ENCODE measurements around the gene RAB44. TPM values are rescaled to one million over a fixed set of nuclear protein-coding genes. Genes with fewer than 3 reads are reported as not detected.
"Not testable (repeated sequence)": the region's sequence is repeated elsewhere in the genome, so short reads cannot be mapped to it uniquely, and the experiment has no call there.

RAB44 gene
- polyA plus RNA-seq, 1 of the 3 experiments (the other 2 are of a cell fraction): 0.12 TPM

DNA sequence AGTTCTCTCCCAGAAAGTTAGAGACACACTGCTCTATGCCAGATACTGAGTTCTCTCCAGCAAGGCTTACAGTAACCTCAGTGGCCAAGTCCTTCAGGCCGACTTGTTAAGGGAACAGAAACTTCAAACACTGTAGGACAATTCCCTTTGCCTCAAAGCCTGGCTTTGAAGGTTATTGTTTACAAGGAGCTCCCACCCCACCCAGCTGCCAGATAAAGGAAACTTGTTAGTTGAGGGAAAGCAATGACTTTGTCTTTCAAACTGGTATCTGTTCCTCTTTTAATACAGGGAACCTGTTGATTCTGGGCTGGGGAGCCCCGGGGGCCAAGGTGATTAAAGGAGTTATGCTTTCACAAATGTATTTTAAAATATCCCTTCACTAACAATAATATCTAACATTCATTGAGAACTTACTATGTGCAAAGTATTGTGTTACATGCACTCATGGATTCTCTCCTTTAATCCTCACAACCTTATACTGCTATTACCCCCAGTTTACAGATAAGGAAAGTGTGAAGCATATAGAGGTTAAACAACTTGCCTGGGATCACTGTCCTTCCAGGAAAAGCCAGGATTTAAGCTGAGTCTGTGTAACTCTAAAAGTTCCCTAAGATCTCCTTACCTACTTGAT, 46.7 kb upstream of the RAB44 start:
- Histone ChIP-seq H3K4me1 (ENCODE audit: control insufficient read depth in 1 of 2, insufficient read depth in 2 of 2, low read depth in 1 of 2, low read length in 1 of 2) (peaks cover 15 to 16% of the 10 kb centered on the region in 2 experiments; a peak in 2 of 4 replicates), H3F3A (replicated peaks; ENCODE audit: insufficient read depth) (no peaks in the 10 kb centered on the region), H3K27ac (ENCODE audit: low read depth in 2 of 2, low read length in 1 of 2) (no peak overlapping the region), H3K9me3 (no peaks in the 10 kb centered on the region), H3K4me3 (ENCODE audit: low read depth in 2 of 2, low read length in 1 of 2) (no peak overlapping the region), H3K79me2 (ENCODE audit: insufficient read depth) (no peaks in the 10 kb centered on the region), H3K9ac (no peak overlapping the region), H2AFZ (ENCODE audit: low read depth) (no peak overlapping the region), H3K4me2 (no peak overlapping the region), H3K36me3 (replicated peaks in 1 of 2; ENCODE audit: control insufficient read depth in 1 of 2, insufficient read depth in 2 of 2, low read length in 1 of 2) (no peaks in the 10 kb centered on the region), H3K9me2 (no peaks in the 10 kb centered on the region), H3K27me3 (ENCODE audit: insufficient read depth) (peaks cover 5% of the 10 kb centered on the region; the same call in 1 of the 2 replicates), H4K20me1 (ENCODE audit: insufficient read depth) (no peaks in the 10 kb centered on the region)
- CTCF ChIA-PET: no interaction called here
- no peak for DNase-seq
- 56% methylated on average over 2 of the region's 2 CpGs for WGBS (ENCODE audit: low lambda C conversion rate)
- TF ChIP-seq RAD21 (IDR thresholded peaks at IDR 0.05; ENCODE audit: low read length) (no peak), PBX3 (IDR thresholded peaks at IDR 0.05) (no peak), RFX5 (IDR thresholded peaks at IDR 0.05; ENCODE audit: low read length) (no peak), NRF1 (IDR thresholded peaks at IDR 0.05; ENCODE audit: low read depth, low read length) (no peak)
- POLR2A ChIA-PET: no interaction called here

DNA sequence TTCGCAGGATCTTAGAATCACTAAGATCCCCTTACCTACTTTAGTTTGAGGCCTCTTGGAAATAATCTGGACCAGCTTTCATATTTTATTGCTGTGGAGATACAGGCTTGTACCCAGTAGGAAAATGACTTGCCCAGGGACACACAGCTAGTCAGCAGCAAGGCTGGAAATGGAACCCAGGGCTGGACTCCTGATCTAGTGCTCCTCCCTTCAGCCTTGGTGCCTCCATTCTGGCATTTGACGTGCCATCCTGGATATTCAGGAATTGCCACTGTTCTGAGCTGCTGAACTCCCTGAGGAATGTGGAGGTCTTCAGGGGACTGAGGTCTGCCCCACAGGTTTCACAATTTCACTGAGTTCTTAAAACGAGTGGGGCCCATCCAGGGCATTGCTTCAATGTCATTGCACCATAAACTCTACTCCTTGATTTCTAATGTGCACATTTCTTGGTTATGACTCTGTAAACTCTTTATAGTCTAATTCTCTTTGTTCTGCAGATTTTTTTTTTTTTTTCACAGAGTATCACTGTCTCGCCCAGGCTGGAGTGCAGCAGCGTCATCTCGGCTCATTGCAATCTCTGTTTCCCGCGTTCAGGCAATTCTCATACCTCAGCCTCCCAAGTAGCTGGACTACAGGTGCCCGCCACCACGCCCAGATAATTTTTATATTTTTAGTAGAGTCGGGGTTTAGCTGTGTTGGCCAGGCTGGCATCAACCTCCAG, 45.8 kb upstream of the RAB44 start:
- H3K4me3 ChIP-seq (ENCODE audit: low read depth in 2 of 2, low read length in 1 of 2): no peak overlapping the region
- no peaks in the 10 kb centered on the region for H3K9me2 ChIP-seq
- H3K36me3 ChIP-seq (replicated peaks in 1 of 2; ENCODE audit: control insufficient read depth in 1 of 2, insufficient read depth in 2 of 2, low read length in 1 of 2): no peaks in the 10 kb centered on the region
- H3K27ac ChIP-seq (ENCODE audit: low read depth in 2 of 2, low read length in 1 of 2): no peak overlapping the region
- no peak overlapping the region for H3K9ac ChIP-seq
- no peak for DNase-seq
- no peak overlapping the region for H3K4me2 ChIP-seq
- 88% methylated on average over 11 of the region's 11 CpGs for WGBS (ENCODE audit: low lambda C conversion rate)
- ChIA-PET POLR2A (no interaction called here), CTCF (interaction anchor here (0.8 kb wide), 1 partner anchor 28 kb away, joined by 3 read pairs; no protein-coding TSS in a partner anchor)
- H4K20me1 ChIP-seq (ENCODE audit: insufficient read depth): no peaks in the 10 kb centered on the region
- no peaks in the 10 kb centered on the region for H3F3A ChIP-seq (replicated peaks; ENCODE audit: insufficient read depth)
- no peaks in the 10 kb centered on the region for H3K9me3 ChIP-seq
- TF ChIP-seq CHD2 (IDR thresholded peaks at IDR 0.05; ENCODE audit: low read length, partially characterized antibody) (no peak), USF2 (IDR thresholded peaks at IDR 0.05; ENCODE audit: borderline replicate concordance, low read depth, low read length) (no peak), ELF1 (IDR thresholded peaks at IDR 0.05) (no peak), NFIC (IDR thresholded peaks at IDR 0.05; ENCODE audit: borderline replicate concordance) (no peak), YY1 (IDR thresholded peaks at IDR 0.05; ENCODE audit: low read depth) (no peak), FOXM1 (IDR thresholded peaks at IDR 0.05; ENCODE audit: low read depth) (no peak), RAD21 (IDR thresholded peaks at IDR 0.05; ENCODE audit: low read length) (no peak), PBX3 (IDR thresholded peaks at IDR 0.05) (no peak), RXRA (IDR thresholded peaks at IDR 0.05; ENCODE audit: borderline replicate concordance, low read depth) (no peak)
- TF ChIP-seq, protein P1, sequence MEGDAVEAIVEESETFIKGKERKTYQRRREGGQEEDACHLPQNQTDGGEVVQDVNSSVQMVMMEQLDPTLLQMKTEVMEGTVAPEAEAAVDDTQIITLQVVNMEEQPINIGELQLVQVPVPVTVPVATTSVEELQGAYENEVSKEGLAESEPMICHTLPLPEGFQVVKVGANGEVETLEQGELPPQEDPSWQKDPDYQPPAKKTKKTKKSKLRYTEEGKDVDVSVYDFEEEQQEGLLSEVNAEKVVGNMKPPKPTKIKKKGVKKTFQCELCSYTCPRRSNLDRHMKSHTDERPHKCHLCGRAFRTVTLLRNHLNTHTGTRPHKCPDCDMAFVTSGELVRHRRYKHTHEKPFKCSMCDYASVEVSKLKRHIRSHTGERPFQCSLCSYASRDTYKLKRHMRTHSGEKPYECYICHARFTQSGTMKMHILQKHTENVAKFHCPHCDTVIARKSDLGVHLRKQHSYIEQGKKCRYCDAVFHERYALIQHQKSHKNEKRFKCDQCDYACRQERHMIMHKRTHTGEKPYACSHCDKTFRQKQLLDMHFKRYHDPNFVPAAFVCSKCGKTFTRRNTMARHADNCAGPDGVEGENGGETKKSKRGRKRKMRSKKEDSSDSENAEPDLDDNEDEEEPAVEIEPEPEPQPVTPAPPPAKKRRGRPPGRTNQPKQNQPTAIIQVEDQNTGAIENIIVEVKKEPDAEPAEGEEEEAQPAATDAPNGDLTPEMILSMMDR (IDR thresholded peaks at IDR 0.05): no peak
- TF ChIP-seq, protein P2, sequence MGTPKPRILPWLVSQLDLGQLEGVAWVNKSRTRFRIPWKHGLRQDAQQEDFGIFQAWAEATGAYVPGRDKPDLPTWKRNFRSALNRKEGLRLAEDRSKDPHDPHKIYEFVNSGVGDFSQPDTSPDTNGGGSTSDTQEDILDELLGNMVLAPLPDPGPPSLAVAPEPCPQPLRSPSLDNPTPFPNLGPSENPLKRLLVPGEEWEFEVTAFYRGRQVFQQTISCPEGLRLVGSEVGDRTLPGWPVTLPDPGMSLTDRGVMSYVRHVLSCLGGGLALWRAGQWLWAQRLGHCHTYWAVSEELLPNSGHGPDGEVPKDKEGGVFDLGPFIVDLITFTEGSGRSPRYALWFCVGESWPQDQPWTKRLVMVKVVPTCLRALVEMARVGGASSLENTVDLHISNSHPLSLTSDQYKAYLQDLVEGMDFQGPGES (IDR thresholded peaks at IDR 0.05; ENCODE audit: low read depth, low read length): no peak
- peaks cover 15 to 16% of the 10 kb centered on the region in 2 experiments; a peak in 2 of 4 replicates for H3K4me1 ChIP-seq (ENCODE audit: control insufficient read depth in 1 of 2, insufficient read depth in 2 of 2, low read depth in 1 of 2, low read length in 1 of 2)
- no peak overlapping the region for H2AFZ ChIP-seq (ENCODE audit: low read depth)
- H3K27me3 ChIP-seq (ENCODE audit: insufficient read depth): peaks cover 5% of the 10 kb centered on the region; the same call in 1 of the 2 replicates
- no peaks in the 10 kb centered on the region for H3K79me2 ChIP-seq (ENCODE audit: insufficient read depth)

DNA sequence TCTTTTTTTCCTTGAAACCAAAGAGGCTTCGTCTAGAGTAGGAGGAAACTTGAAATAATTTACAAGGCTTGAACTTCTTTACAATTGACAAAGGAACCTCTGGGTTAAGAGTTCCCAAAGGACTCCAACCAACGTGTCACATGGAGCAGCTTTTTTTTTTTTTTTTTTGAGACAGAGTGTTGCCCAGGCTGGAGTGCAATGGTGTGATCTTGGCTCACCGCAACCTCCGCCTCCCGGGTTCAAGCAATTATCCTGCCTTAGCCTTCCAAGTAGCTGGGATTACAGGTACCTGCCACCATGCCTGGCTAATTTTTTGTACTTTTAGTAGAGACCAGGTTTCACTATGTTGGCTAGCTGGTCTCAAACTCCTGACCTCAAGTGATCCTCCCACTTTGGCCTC, 43.2 kb upstream of the RAB44 start:
- not testable (repeated sequence) for H3K9me3 ChIP-seq; H3K9me2 ChIP-seq; DNase-seq; H4K20me1 ChIP-seq (ENCODE audit: insufficient read depth); H2AFZ ChIP-seq (ENCODE audit: low read depth); H3K9ac ChIP-seq; H3K4me2 ChIP-seq; H3F3A ChIP-seq (replicated peaks; ENCODE audit: insufficient read depth); H3K27me3 ChIP-seq (ENCODE audit: insufficient read depth); H3K4me3 ChIP-seq (ENCODE audit: low read depth in 2 of 2, low read length in 1 of 2); H3K79me2 ChIP-seq (ENCODE audit: insufficient read depth); H3K36me3 ChIP-seq (replicated peaks in 1 of 2; ENCODE audit: control insufficient read depth in 1 of 2, insufficient read depth in 2 of 2, low read length in 1 of 2)
- POLR2A ChIA-PET: interaction anchor here (1.4 to 1.7 kb wide), 2 partner anchors 23 to 25 kb away, joined by 7 to 12 read pairs; partner anchors contain the start of gene CDKN1A
- Histone ChIP-seq H3K27ac (ENCODE audit: low read depth in 2 of 2, low read length in 1 of 2) (peak overlapping the region in 1 of 2 experiments; percentile 94; a peak in 2 of 4 replicates), H3K4me1 (ENCODE audit: control insufficient read depth in 1 of 2, insufficient read depth in 2 of 2, low read depth in 1 of 2, low read length in 1 of 2) (peaks cover 10 to 21% of the 10 kb centered on the region in 2 experiments; a peak in 2 of 4 replicates)
- 66% methylated on average over 5 of the region's 5 CpGs for WGBS (ENCODE audit: low lambda C conversion rate)
- CTCF ChIA-PET: interaction anchor here (0.6 to 1.5 kb wide), 6 partner anchors 25 to 110 kb away, joined by 3 to 4 read pairs (median 3); no protein-coding TSS in a partner anchor

All from SK-N-SH (cell line).